ENCODE results near the gene NMUR1.
"Not testable (repeated sequence)": the region's sequence is repeated elsewhere in the genome, so short reads cannot be mapped to it uniquely, and the experiment has no call there.

The NMUR1 gene

GRCh38 chr2:231530099-231531011 lies at the start of gene NMUR1:
Gene NMUR1 (minus strand): TSS chr2:231530445. CDS start chr2:231530361, 84 bp downstream.
- no peak for DNase-seq

GRCh38 chr2:231579560-231579959 lies 49.3 kb upstream of the NMUR1 start:
- no peak for DNase-seq

- DNase-seq = not testable (repeated sequence)
These were observed 48.4 kb upstream of the NMUR1 start for GRCh38 chr2:231578655-231579054.

- no peak for DNase-seq
These were observed 46.2 kb upstream of the NMUR1 start for GRCh38 chr2:231576465-231576864.

GRCh38 chr2:231575612-231576256 lies 45.5 kb upstream of the NMUR1 start:
- no peak for DNase-seq

- no peak for DNase-seq
These were observed 43.6 kb upstream of the NMUR1 start for GRCh38 chr2:231573698-231574421.

- DNase-seq = no peak
These were observed 42.9 kb upstream of the NMUR1 start for GRCh38 chr2:231573096-231573495.

GRCh38 chr2:231571661-231572191 lies 41.5 kb upstream of the NMUR1 start:
- no peak for DNase-seq

GRCh38 chr2:231570915-231571314 lies 40.7 kb upstream of the NMUR1 start:
- DNase-seq = not testable (repeated sequence)

GRCh38 chr2:231568785-231569435 lies 38.7 kb upstream of the NMUR1 start:
- no peak for DNase-seq

GRCh38 chr2:231568098-231568784 lies 38.0 kb upstream of the NMUR1 start:
- no peak for DNase-seq

GRCh38 chr2:231567159-231567558 lies 36.9 kb upstream of the NMUR1 start:
- DNase-seq = no peak

GRCh38 chr2:231565887-231566594 lies 35.8 kb upstream of the NMUR1 start:
- no peak for DNase-seq

- peak; percentile 11 to 27 for DNase-seq
These were observed 33.2 kb upstream of the NMUR1 start for GRCh38 chr2:231563378-231563961.

- peak; percentile 40 to 70 for DNase-seq
These were observed 27.4 kb upstream of the NMUR1 start for GRCh38 chr2:231557571-231558217.

GRCh38 chr2:231556981-231557380 lies 26.7 kb upstream of the NMUR1 start:
- no peak for DNase-seq

- DNase-seq = not testable (repeated sequence)
These were observed 26.3 kb upstream of the NMUR1 start for GRCh38 chr2:231556496-231556895.

GRCh38 chr2:231554748-231555545 lies 24.7 kb upstream of the NMUR1 start:
- no peak for DNase-seq

GRCh38 chr2:231554327-231554726 lies 24.1 kb upstream of the NMUR1 start:
- no peak for DNase-seq
